ENCODE results near the gene HABP2. TPM values are rescaled to one million over a fixed set of nuclear protein-coding genes. Genes with fewer than 3 reads are reported as not detected.

HABP2 gene
- total and polyA plus RNA-seq, 2 experiments from 2014 or later, result 48.3 to 102 TPM

DNA sequence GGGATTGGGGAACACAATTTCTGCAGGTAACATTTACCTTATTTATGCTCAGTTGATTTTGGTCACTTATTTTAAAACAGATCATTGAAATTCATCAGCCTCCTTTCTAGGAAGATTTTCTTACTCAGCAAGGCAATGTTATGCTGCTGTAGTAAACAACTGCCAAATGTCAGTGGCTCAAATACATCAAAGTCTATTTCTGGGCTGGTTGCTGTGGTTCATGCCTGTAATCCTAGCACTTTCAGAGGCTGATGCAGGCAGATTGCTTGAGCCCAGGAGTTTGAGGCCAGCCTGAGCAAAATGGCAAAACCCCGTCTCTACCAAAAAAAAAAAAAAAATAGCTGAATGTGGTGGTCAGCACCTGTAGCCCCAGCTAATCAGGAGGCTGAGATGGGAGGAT is 25.9 kb downstream of the HABP2 start:
- Histone ChIP-seq H3K27ac (no peak overlapping the region), H3K4me1 (ENCODE audit: insufficient read depth) (no peaks in the 10 kb centered on the region), H3K4me2 (no peak overlapping the region), H4K20me1 (ENCODE audit: insufficient read depth, poor library complexity, severe bottlenecking) (no peaks in the 10 kb centered on the region), H3K4me3 (no peak overlapping the region), H3K27me3 (no peaks in the 10 kb centered on the region), H3K9me2 (replicated peaks; ENCODE audit: insufficient read depth) (no peaks in the 10 kb centered on the region), H2AFZ (no peak overlapping the region), H3K9me3 (ENCODE audit: low read depth) (no peaks in the 10 kb centered on the region), H3K79me2 (no peaks in the 10 kb centered on the region), H3K36me3 (replicated peaks; ENCODE audit: insufficient read depth, low read depth) (no peaks in the 10 kb centered on the region)
- 100% methylated on average over 1 of the region's 1 CpG for WGBS (ENCODE audit: low lambda C conversion rate, missing lambda C conversion rate)
- no peak for TF ChIP-seq EZH2 (IDR thresholded peaks at IDR 0.05; ENCODE audit: borderline replicate concordance)
- TF ChIP-seq EZH2phosphoT487 (IDR thresholded peaks at IDR 0.05; ENCODE audit: low read depth, severe bottlenecking, unreplicated experiment), result no peak
- no peak for DNase-seq (ENCODE audit: low spot score)

DNA sequence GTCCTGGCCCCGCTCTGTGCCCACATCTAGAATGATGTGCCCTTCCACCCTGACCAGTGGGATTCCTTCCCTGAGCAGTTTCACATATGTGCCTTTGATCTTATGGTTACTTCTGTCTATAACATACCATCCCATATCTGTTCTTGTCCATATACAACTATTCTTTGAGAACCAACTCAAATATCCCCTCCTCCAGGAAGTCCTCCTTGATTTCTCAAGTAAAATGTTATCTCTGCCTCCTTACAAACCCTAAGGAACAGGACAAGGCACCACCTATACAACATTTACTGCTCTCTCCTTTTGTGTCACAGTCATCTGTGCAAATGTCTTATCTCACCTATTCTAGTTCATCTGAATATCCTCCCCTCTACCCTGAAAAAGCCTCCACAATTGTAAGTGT is 28.2 kb downstream of the HABP2 start:
- no peaks in the 10 kb centered on the region for H3K79me2 ChIP-seq
- no peaks in the 10 kb centered on the region for H3K27me3 ChIP-seq
- H4K20me1 ChIP-seq (ENCODE audit: insufficient read depth, poor library complexity, severe bottlenecking), result no peaks in the 10 kb centered on the region
- no peak overlapping the region for H3K4me3 ChIP-seq
- H3K36me3 ChIP-seq (replicated peaks; ENCODE audit: insufficient read depth, low read depth), result no peaks in the 10 kb centered on the region
- WGBS (ENCODE audit: low lambda C conversion rate, missing lambda C conversion rate), result 55% methylated on average over 1 of the region's 1 CpG
- TF ChIP-seq EZH2 (IDR thresholded peaks at IDR 0.05; ENCODE audit: borderline replicate concordance) (no peak), EZH2phosphoT487 (IDR thresholded peaks at IDR 0.05; ENCODE audit: low read depth, severe bottlenecking, unreplicated experiment) (no peak)
- TF ChIP-seq, protein P1, sequence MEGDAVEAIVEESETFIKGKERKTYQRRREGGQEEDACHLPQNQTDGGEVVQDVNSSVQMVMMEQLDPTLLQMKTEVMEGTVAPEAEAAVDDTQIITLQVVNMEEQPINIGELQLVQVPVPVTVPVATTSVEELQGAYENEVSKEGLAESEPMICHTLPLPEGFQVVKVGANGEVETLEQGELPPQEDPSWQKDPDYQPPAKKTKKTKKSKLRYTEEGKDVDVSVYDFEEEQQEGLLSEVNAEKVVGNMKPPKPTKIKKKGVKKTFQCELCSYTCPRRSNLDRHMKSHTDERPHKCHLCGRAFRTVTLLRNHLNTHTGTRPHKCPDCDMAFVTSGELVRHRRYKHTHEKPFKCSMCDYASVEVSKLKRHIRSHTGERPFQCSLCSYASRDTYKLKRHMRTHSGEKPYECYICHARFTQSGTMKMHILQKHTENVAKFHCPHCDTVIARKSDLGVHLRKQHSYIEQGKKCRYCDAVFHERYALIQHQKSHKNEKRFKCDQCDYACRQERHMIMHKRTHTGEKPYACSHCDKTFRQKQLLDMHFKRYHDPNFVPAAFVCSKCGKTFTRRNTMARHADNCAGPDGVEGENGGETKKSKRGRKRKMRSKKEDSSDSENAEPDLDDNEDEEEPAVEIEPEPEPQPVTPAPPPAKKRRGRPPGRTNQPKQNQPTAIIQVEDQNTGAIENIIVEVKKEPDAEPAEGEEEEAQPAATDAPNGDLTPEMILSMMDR (IDR thresholded peaks at IDR 0.05; ENCODE audit: poor library complexity), result no peak
- H2AFZ ChIP-seq, result no peak overlapping the region
- DNase-seq (ENCODE audit: low spot score), result no peak
- H3K9me2 ChIP-seq (replicated peaks; ENCODE audit: insufficient read depth), result no peaks in the 10 kb centered on the region
- H3K4me2 ChIP-seq, result no peak overlapping the region
- H3K27ac ChIP-seq, result no peak overlapping the region
- no peaks in the 10 kb centered on the region for H3K4me1 ChIP-seq (ENCODE audit: insufficient read depth)
- no peaks in the 10 kb centered on the region for H3K9me3 ChIP-seq (ENCODE audit: low read depth)

- TF ChIP-seq, protein P1 (IDR thresholded peaks at IDR 0.05; ENCODE audit: poor library complexity), result no peak
- TF ChIP-seq EZH2phosphoT487 (IDR thresholded peaks at IDR 0.05; ENCODE audit: low read depth, severe bottlenecking, unreplicated experiment), result no peak
- TF ChIP-seq EZH2 (IDR thresholded peaks at IDR 0.05; ENCODE audit: borderline replicate concordance), result no peak
- Histone ChIP-seq H4K20me1 (ENCODE audit: insufficient read depth, poor library complexity, severe bottlenecking) (no peaks in the 10 kb centered on the region), H3K79me2 (no peaks in the 10 kb centered on the region), H3K9me3 (ENCODE audit: low read depth) (no peaks in the 10 kb centered on the region), H3K9me2 (replicated peaks; ENCODE audit: insufficient read depth) (no peaks in the 10 kb centered on the region), H3K4me1 (ENCODE audit: insufficient read depth) (no peaks in the 10 kb centered on the region), H3K36me3 (replicated peaks; ENCODE audit: insufficient read depth, low read depth) (no peaks in the 10 kb centered on the region), H3K4me2 (no peak overlapping the region), H3K4me3 (no peak overlapping the region), H3K27me3 (no peaks in the 10 kb centered on the region), H2AFZ (no peak overlapping the region), H3K27ac (no peak overlapping the region)
- 90% methylated on average over 3 of the region's 3 CpGs for WGBS (ENCODE audit: low lambda C conversion rate, missing lambda C conversion rate)
- no peak for DNase-seq (ENCODE audit: low spot score)
These were observed 30.7 kb downstream of the HABP2 start for GRCh38 chr10:113583571-113583970.

- WGBS (ENCODE audit: low lambda C conversion rate, missing lambda C conversion rate), result 63% methylated on average over 1 of the region's 1 CpG
- no peaks in the 10 kb centered on the region for H3K36me3 ChIP-seq (replicated peaks; ENCODE audit: insufficient read depth, low read depth)
These were observed 33.1 kb downstream of the HABP2 start for GRCh38 chr10:113585949-113586348.

More at GRCh38 chr10:113585949-113586348, 33.1 kb downstream of the HABP2 start:
- no peak for DNase-seq (ENCODE audit: low spot score)
- H2AFZ ChIP-seq, result no peak overlapping the region
- H3K27ac ChIP-seq, result no peak overlapping the region
- no peak for TF ChIP-seq EZH2 (IDR thresholded peaks at IDR 0.05; ENCODE audit: borderline replicate concordance)
- no peak for TF ChIP-seq EZH2phosphoT487 (IDR thresholded peaks at IDR 0.05; ENCODE audit: low read depth, severe bottlenecking, unreplicated experiment)
- TF ChIP-seq, protein P1 (IDR thresholded peaks at IDR 0.05; ENCODE audit: poor library complexity), result no peak
- H3K9me2 ChIP-seq (replicated peaks; ENCODE audit: insufficient read depth), result no peaks in the 10 kb centered on the region
- H3K4me3 ChIP-seq, result no peak overlapping the region
- no peaks in the 10 kb centered on the region for H3K79me2 ChIP-seq
- no peaks in the 10 kb centered on the region for H3K9me3 ChIP-seq (ENCODE audit: low read depth)
- H4K20me1 ChIP-seq (ENCODE audit: insufficient read depth, poor library complexity, severe bottlenecking), result no peaks in the 10 kb centered on the region
- H3K27me3 ChIP-seq, result no peaks in the 10 kb centered on the region
- no peak overlapping the region for H3K4me2 ChIP-seq
- peaks cover 8% of the 10 kb centered on the region for H3K4me1 ChIP-seq (ENCODE audit: insufficient read depth)
